ENCODE data around the gene SSR1. TPM values are rescaled to one million over a fixed set of nuclear protein-coding genes. Genes with fewer than 3 reads are reported as not detected.

The SSR1 gene
- total and polyA plus RNA-seq, 9 of the 15 experiments (the other 6 are each of a cell fraction or from before 2014, with no cell fraction given) = 87.7 to 220 (median 144) TPM

- TF ChIP-seq TAL1 (IDR thresholded peaks at IDR 0.05) (no peak), NFE2 (IDR thresholded peaks at IDR 0.05; ENCODE audit: low read depth) (no peak), ZNF57 (CRISPR knock-in tag; IDR thresholded peaks at IDR 0.05) (no peak), TBL1XR1 (IDR thresholded peaks at IDR 0.05; ENCODE audit: low read length in 2 of 2) (no peak), HDAC8 (tag; IDR thresholded peaks at IDR 0.05) (no peak), HNRNPUL1 (IDR thresholded peaks at IDR 0.05; ENCODE audit: low read length) (no peak), ERF (CRISPR knock-in tag; IDR thresholded peaks at IDR 0.05) (no peak), HCFC1 (IDR thresholded peaks at IDR 0.05; ENCODE audit: low read depth, low read length) (no peak), ESRRB (CRISPR knock-in tag; IDR thresholded peaks at IDR 0.05; ENCODE audit: borderline replicate concordance) (no peak)
- TF ChIP-seq, protein P1, sequence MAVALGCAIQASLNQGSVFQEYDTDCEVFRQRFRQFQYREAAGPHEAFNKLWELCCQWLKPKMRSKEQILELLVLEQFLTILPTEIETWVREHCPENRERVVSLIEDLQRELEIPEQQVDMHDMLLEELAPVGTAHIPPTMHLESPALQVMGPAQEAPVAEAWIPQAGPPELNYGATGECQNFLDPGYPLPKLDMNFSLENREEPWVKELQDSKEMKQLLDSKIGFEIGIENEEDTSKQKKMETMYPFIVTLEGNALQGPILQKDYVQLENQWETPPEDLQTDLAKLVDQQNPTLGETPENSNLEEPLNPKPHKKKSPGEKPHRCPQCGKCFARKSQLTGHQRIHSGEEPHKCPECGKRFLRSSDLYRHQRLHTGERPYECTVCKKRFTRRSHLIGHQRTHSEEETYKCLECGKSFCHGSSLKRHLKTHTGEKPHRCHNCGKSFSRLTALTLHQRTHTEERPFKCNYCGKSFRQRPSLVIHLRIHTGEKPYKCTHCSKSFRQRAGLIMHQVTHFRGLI (CRISPR knock-in tag; IDR thresholded peaks at IDR 0.05) = no peak
- TF ChIP-seq, protein P2, sequence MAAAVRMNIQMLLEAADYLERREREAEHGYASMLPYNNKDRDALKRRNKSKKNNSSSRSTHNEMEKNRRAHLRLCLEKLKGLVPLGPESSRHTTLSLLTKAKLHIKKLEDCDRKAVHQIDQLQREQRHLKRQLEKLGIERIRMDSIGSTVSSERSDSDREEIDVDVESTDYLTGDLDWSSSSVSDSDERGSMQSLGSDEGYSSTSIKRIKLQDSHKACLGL (CRISPR knock-in tag; IDR thresholded peaks at IDR 0.05; ENCODE audit: borderline replicate concordance, poor library complexity, severe bottlenecking) = no peak
- TF ChIP-seq, protein P3, sequence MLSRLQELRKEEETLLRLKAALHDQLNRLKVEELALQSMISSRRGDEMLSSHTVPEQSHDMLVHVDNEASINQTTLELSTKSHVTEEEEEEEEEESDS (CRISPR knock-in tag; IDR thresholded peaks at IDR 0.05) = no peak
- TF ChIP-seq, protein P4, sequence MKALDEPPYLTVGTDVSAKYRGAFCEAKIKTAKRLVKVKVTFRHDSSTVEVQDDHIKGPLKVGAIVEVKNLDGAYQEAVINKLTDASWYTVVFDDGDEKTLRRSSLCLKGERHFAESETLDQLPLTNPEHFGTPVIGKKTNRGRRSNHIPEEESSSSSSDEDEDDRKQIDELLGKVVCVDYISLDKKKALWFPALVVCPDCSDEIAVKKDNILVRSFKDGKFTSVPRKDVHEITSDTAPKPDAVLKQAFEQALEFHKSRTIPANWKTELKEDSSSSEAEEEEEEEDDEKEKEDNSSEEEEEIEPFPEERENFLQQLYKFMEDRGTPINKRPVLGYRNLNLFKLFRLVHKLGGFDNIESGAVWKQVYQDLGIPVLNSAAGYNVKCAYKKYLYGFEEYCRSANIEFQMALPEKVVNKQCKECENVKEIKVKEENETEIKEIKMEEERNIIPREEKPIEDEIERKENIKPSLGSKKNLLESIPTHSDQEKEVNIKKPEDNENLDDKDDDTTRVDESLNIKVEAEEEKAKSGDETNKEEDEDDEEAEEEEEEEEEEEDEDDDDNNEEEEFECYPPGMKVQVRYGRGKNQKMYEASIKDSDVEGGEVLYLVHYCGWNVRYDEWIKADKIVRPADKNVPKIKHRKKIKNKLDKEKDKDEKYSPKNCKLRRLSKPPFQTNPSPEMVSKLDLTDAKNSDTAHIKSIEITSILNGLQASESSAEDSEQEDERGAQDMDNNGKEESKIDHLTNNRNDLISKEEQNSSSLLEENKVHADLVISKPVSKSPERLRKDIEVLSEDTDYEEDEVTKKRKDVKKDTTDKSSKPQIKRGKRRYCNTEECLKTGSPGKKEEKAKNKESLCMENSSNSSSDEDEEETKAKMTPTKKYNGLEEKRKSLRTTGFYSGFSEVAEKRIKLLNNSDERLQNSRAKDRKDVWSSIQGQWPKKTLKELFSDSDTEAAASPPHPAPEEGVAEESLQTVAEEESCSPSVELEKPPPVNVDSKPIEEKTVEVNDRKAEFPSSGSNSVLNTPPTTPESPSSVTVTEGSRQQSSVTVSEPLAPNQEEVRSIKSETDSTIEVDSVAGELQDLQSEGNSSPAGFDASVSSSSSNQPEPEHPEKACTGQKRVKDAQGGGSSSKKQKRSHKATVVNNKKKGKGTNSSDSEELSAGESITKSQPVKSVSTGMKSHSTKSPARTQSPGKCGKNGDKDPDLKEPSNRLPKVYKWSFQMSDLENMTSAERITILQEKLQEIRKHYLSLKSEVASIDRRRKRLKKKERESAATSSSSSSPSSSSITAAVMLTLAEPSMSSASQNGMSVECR (CRISPR knock-in tag; IDR thresholded peaks at IDR 0.05) = no peak
These were observed 55.3 kb downstream of the SSR1 start (continued) for GRCh38 chr6:7257521-7258230.
